A549 (cell line): ENCODE measurements around the gene CCDC57. TPM values are rescaled to one million over a fixed set of nuclear protein-coding genes. Genes with fewer than 3 reads are reported as not detected.

Experiments
- ATAC-seq, 2 experiments: fragments of 200-7000 bp in 1 of 2; fragments of >200 bp in 1 of 2; cut with Nextera tagmentation in 1 of 2; cut with Tn5 transposase in 1 of 2; 3 replicates each; pipeline versions ENCODE4 v1.8.0 to v1.9.1; 2018 to 2020; ENCODE audit warnings: mild to moderate bottlenecking in 1 of 2, moderate library complexity in 1 of 2
- CTCF ChIA-PET: fragments of 300-600 bp; sonication (Branson Sonifier 250); formaldehyde crosslinking; extraction: SDS; loops from one replicate; lab custom pipeline; 2021; ENCODE audit warnings: antibody characterized with exemption, inconsistent platforms; lab: Yijun Ruan, JAX
- POLR2A ChIA-PET: fragments of 350-600 bp; formaldehyde crosslinking; extraction: SDS; loops from one replicate; lab custom pipeline; 2021; ENCODE audit warnings: antibody characterized with exemption, inconsistent platforms; lab: Yijun Ruan, JAX
- DNase-seq, 2 experiments: peaks; one replicate each; pipeline versions ENCODE4 v3.0.0 to v3.0.0-alpha.2; 2011 to 2016; ENCODE audit warnings: low read depth in 1 of 2, low spot score in 1 of 2
- FAIRE-seq: peaks from 2 replicates; lab custom pipeline; 2011; peaks lifted over from hg19 to GRCh38; lab: Jason Lieb, UNC
- H3K27ac ChIP-seq, 2 experiments: fragments of >200 bp; sonication (Bioruptor Twin); formaldehyde crosslinking; 3 replicates each; pipeline ENCODE4 v1.5.1; 2016 to 2017
- H3K4me1 ChIP-seq: fragments of >200 bp; sonication (Bioruptor Twin); formaldehyde crosslinking; 3 replicates; pipeline ENCODE4 v1.6.1; 2016
- H3K4me2 ChIP-seq: fragments of >200 bp; sonication (Bioruptor Twin); formaldehyde crosslinking; 3 replicates; pipeline ENCODE4 v1.6.1; 2016
- H3K4me3 ChIP-seq: fragments of >200 bp; sonication (Bioruptor Twin); formaldehyde crosslinking; 3 replicates; pipeline ENCODE4 v1.5.1; 2016
- H3K9me3 ChIP-seq: fragments of >200 bp; sonication (Bioruptor Twin); formaldehyde crosslinking; 3 replicates; pipeline ENCODE4 v1.6.1; 2016
- BHLHE40 ChIP-seq: IDR thresholded peaks from 2 replicates; pipeline ENCODE4 v1.6.1; 2012; ENCODE audit warnings: low read depth, low read length, inconsistent platforms
- CHD2 ChIP-seq: fragments of 150-350 bp; IDR thresholded peaks from 2 replicates; pipeline ENCODE4 v1.6.1; 2014; ENCODE audit warnings: low read length; ENCODE audit not compliant: partially characterized antibody
- CHD4 ChIP-seq: fragments of 200-600 bp; sonication (generic); IDR thresholded peaks from 2 replicates; pipeline ENCODE4 v1.6.1; 2016; ENCODE audit warnings: antibody characterized with exemption, mild to moderate bottlenecking, borderline replicate concordance
- EHF ChIP-seq: fragments of 250-450 bp; sonication (Bioruptor Pico); IDR thresholded peaks from 2 replicates; pipeline ENCODE4 v1.5.0; 2020; ENCODE audit warnings: mild to moderate bottlenecking
- ESRRA ChIP-seq: fragments of 150-350 bp; IDR thresholded peaks from 2 replicates; pipeline ENCODE4 v1.6.1; 2014; ENCODE audit warnings: mild to moderate bottlenecking, low read length, borderline replicate concordance
- GATA3 ChIP-seq: IDR thresholded peaks from 2 replicates; pipeline ENCODE4 v1.6.1; 2012; ENCODE audit warnings: borderline replicate concordance
- HDAC2 ChIP-seq: fragments of 200-600 bp; sonication (generic); IDR thresholded peaks from 2 replicates; pipeline ENCODE4 v1.6.1; 2016
- HEYL ChIP-seq: fragments of 250-450 bp; sonication (Bioruptor Pico); IDR thresholded peaks from 2 replicates; pipeline ENCODE4 v1.8.0; 2021; ENCODE audit warnings: mild to moderate bottlenecking, moderate library complexity
- HOXB13 ChIP-seq: fragments of 250-450 bp; sonication (Bioruptor Pico); IDR thresholded peaks from 2 replicates; pipeline ENCODE4 v1.5.0; 2020; ENCODE audit warnings: low read depth, mild to moderate bottlenecking, moderate library complexity
- JUN ChIP-seq, 2 experiments: fragments of >200 bp; sonication (Bioruptor Twin); formaldehyde crosslinking; IDR thresholded peaks; 2 replicates in 1 of 2; 3 replicates in 1 of 2; pipeline ENCODE4 v1.6.1; 2016 to 2017
- JUNB ChIP-seq: fragments of >200 bp; sonication (Bioruptor Twin); formaldehyde crosslinking; IDR thresholded peaks from 2 replicates; pipeline ENCODE4 v1.6.1; 2016
- MAFK ChIP-seq: fragments of 450-650 bp; IDR thresholded peaks from 2 replicates; pipeline ENCODE4 v1.6.1; 2014; ENCODE audit not compliant: partially characterized antibody
- MAZ ChIP-seq: fragments of 150-350 bp; IDR thresholded peaks from 2 replicates; pipeline ENCODE4 v1.6.1; 2014; ENCODE audit warnings: antibody characterized with exemption, low read depth, low read length, borderline replicate concordance
- MYC ChIP-seq: IDR thresholded peaks from 2 replicates; pipeline ENCODE4 v1.6.1; 2012; ENCODE audit warnings: mild to moderate bottlenecking, inconsistent platforms, low read length, improper control_type of control experiment, borderline replicate concordance
- NR3C1 ChIP-seq: fragments of >200 bp; sonication (Bioruptor Twin); formaldehyde crosslinking; IDR thresholded peaks from 3 replicates; pipeline ENCODE4 v1.6.1; 2017
- RARB ChIP-seq: fragments of 250-450 bp; sonication (Bioruptor Pico); IDR thresholded peaks from 2 replicates; pipeline ENCODE4 v1.8.0; 2021; ENCODE audit warnings: mild to moderate bottlenecking, moderate library complexity
- RNF2 ChIP-seq: fragments of 200-600 bp; sonication (generic); IDR thresholded peaks from 2 replicates; pipeline ENCODE4 v1.6.1; 2016; ENCODE audit warnings: low read depth, mild to moderate bottlenecking, antibody characterized with exemption, moderate library complexity, borderline replicate concordance
- SMC3 ChIP-seq: fragments of >200 bp; sonication (Bioruptor Twin); formaldehyde crosslinking; IDR thresholded peaks from 3 replicates; pipeline ENCODE4 v1.6.1; 2018; ENCODE audit warnings: inconsistent platforms
- SREBF2 ChIP-seq: fragments of 450-650 bp; IDR thresholded peaks from 2 replicates; pipeline ENCODE4 v1.6.1; 2014; ENCODE audit warnings: mild to moderate bottlenecking, moderate library complexity
- ZNF302 ChIP-seq: fragments of 250-450 bp; sonication (Bioruptor Pico); IDR thresholded peaks from 2 replicates; pipeline ENCODE4 v1.9.0; 2021; ENCODE audit warnings: inconsistent platforms, mild to moderate bottlenecking, moderate library complexity
- ZSCAN20 ChIP-seq: fragments of 250-450 bp; sonication (Bioruptor Pico); IDR thresholded peaks from 2 replicates; pipeline ENCODE4 v1.8.0; 2022; ENCODE audit warnings: mild to moderate bottlenecking, moderate library complexity
- WGBS: methylation state at CpG from one replicate; pipeline ENCODE4 v1.1.6; 2017; ENCODE audit errors: missing lambda C conversion rate; 5-methylcytosine and 5-hydroxymethylcytosine counted together
- polyA plus RNA-seq, 4 experiments: library from polyadenylated mRNA; depleted of rRNA in 3 of 4; stranded (reverse); fragments of >200 nt; fragmentation: RNase III in 1 of 4; extraction: RNeasy Plus Mini Kit Qiagen cat#74134 plus additional on column Dnase treatment in 1 of 4; gene quantifications; 2 replicates in 3 of 4; 3 replicates in 1 of 4; pipeline ENCODE4 v1.2.3, GENCODE V29; 2011 to 2017
- TF ChIP-seq, protein P1 (sequence below): fragments of 250-450 bp; sonication (Bioruptor Pico); IDR thresholded peaks from 2 replicates; pipeline ENCODE4 v1.5.0; 2021; ENCODE audit warnings: mild to moderate bottlenecking, moderate library complexity, borderline replicate concordance
- TF ChIP-seq, protein P2 (sequence below): fragments of 250-450 bp; sonication (Bioruptor Pico); IDR thresholded peaks from 2 replicates; pipeline ENCODE4 v1.5.0; 2020; ENCODE audit warnings: low read depth, mild to moderate bottlenecking, moderate library complexity
- TF ChIP-seq, protein P3 (sequence below): fragments of 450-650 bp; IDR thresholded peaks from 2 replicates; pipeline ENCODE4 v1.6.1; 2014; ENCODE audit warnings: antibody characterized with exemption
- TF ChIP-seq, protein P4 (sequence below): IDR thresholded peaks from 2 replicates; pipeline ENCODE4 v1.6.1; 2012; ENCODE audit warnings: low read depth, borderline replicate concordance
- TF ChIP-seq, protein P5 (sequence below): IDR thresholded peaks from 2 replicates; pipeline ENCODE4 v1.6.1; 2012
- TF ChIP-seq, protein P6 (sequence below): fragments of 200-600 bp; sonication (generic); IDR thresholded peaks from 2 replicates; pipeline ENCODE4 v1.6.1; 2016; ENCODE audit warnings: antibody characterized with exemption, mild to moderate bottlenecking, moderate library complexity

The CCDC57 gene
- polyA plus RNA-seq, 2 of the 4 experiments (the other 2 are of a cell fraction): 18.2 to 18.5 TPM

DNA sequence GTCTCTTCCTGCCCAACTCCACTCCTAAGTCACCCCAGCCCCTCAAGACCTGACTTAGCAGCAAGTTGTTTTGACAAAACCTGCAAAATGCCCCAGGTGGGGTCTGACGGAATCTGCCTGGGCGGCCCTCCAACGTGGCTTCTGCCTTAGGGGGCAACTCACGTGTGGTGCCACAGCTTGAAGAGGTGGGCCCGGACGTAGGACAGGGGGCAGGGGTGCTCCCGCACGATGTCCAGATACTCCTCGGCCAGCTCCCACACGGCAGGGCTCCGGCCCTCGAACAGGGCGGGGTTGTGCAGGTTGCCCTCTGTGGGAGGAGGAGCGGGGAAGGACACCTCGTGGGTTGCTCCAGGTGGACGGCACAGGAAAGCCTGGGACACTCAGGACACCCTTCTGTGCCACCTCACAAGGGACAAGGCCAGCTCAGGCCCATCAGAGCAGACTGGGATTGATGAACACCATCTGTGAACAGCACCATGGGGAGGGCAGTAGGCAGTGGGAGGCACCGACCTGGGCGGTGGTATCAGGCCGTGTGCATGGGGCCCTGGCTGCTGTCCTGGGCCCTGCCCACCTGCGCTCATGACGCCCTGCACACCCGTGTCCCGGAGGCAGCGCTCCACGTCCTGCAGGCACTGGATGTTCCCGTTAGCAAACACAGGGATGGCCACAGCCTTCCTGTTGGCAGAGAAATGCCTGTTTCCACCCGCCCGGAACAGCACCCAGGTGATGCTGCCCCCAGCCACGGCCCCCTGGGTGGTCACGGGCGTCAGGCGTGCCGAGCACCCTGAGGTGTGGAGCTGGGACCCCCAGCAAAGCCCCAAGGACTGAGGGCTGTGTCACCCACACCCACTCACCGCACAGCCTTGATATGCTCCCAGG is 151.4 kb downstream of the CCDC57 start:
- FAIRE-seq: no peak
- Histone ChIP-seq H3K4me1 (peaks cover 18% of the 10 kb centered on the region), H3K4me2 (no peak overlapping the region), H3K9me3 (no peaks in the 10 kb centered on the region), H3K27ac (no peak overlapping the region), H3K4me3 (no peak overlapping the region)
- CTCF ChIA-PET: interaction anchor here (1.1 to 21.7 kb wide), 6 partner anchors 9 to 102 kb away, joined by 3 to 191 read pairs (median 4); partner anchors contain the start of genes DCXR, GPS1, RAC3 and RFNG
- TF ChIP-seq ZSCAN20 (CRISPR knock-in tag) (no peak), BHLHE40 (no peak), CHD2 (no peak), CHD4 (no peak), RNF2 (no peak), HOXB13 (no peak), ESRRA (no peak), ZNF302 (no peak), EHF (CRISPR knock-in tag) (no peak), HDAC2 (no peak), SREBF2 (no peak), JUNB (no peak), RARB (no peak), JUN (IDR thresholded peaks at IDR 0.05) (no peak), SMC3 (no peak)
- TF ChIP-seq, protein P1, sequence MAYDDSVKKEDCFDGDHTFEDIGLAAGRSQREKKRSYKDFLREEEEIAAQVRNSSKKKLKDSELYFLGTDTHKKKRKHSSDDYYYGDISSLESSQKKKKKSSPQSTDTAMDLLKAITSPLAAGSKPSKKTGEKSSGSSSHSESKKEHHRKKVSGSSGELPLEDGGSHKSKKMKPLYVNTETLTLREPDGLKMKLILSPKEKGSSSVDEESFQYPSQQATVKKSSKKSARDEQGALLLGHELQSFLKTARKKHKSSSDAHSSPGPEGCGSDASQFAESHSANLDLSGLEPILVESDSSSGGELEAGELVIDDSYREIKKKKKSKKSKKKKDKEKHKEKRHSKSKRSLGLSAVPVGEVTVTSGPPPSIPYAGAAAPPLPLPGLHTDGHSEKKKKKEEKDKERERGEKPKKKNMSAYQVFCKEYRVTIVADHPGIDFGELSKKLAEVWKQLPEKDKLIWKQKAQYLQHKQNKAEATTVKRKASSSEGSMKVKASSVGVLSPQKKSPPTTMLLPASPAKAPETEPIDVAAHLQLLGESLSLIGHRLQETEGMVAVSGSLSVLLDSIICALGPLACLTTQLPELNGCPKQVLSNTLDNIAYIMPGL (CRISPR knock-in tag): no peak
- TF ChIP-seq, protein P2, sequence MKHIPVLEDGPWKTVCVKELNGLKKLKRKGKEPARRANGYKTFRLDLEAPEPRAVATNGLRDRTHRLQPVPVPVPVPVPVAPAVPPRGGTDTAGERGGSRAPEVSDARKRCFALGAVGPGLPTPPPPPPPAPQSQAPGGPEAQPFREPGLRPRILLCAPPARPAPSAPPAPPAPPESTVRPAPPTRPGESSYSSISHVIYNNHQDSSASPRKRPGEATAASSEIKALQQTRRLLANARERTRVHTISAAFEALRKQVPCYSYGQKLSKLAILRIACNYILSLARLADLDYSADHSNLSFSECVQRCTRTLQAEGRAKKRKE: no peak
- TF ChIP-seq, protein P3, sequence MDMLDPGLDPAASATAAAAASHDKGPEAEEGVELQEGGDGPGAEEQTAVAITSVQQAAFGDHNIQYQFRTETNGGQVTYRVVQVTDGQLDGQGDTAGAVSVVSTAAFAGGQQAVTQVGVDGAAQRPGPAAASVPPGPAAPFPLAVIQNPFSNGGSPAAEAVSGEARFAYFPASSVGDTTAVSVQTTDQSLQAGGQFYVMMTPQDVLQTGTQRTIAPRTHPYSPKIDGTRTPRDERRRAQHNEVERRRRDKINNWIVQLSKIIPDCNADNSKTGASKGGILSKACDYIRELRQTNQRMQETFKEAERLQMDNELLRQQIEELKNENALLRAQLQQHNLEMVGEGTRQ: no peak
- TF ChIP-seq, protein P4, sequence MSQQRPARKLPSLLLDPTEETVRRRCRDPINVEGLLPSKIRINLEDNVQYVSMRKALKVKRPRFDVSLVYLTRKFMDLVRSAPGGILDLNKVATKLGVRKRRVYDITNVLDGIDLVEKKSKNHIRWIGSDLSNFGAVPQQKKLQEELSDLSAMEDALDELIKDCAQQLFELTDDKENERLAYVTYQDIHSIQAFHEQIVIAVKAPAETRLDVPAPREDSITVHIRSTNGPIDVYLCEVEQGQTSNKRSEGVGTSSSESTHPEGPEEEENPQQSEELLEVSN: no peak
- no peak for DNase-seq
- ATAC-seq: peak in 1 of 2 experiments; percentile 0; a peak in 1 of 6 replicates
- POLR2A ChIA-PET: interaction anchor here (2.8 kb wide), 1 partner anchor 24 kb away, joined by 10 read pairs; the partner anchor contains the start of gene DCXR
- 91% methylated on average over 16 of the region's 34 CpGs for WGBS

DNA sequence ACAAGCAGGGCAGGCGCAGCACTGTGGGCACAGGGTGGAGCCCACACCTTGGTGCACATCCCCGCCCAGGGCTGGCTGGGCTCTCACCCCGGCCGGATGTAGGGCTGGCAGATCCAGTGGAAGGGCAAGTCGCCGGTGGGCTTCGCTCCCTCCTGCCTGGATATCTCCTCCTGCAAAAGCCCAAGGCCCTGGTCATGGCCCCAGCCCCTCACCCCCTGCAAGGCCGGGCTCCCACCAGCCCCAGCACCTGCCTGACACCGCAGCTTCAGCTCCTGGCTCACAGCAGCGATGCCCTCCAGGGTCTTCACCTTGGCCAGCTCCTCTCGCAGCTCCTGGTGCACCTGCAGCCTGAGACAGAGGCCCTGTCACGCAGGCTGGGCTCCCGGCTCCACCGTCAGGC is 152.0 kb downstream of the CCDC57 start:
- POLR2A ChIA-PET: interaction anchor here (1.3 to 2.8 kb wide), 2 partner anchors 23 to 38 kb away, joined by 5 to 10 read pairs; partner anchors contain the start of genes DCXR and FASN
- WGBS: 89% methylated on average over 14 of the region's 14 CpGs
- CTCF ChIA-PET: interaction anchor here (0.6 to 21.7 kb wide), 5 partner anchors 8 to 101 kb away, joined by 3 to 191 read pairs (median 5); partner anchors contain the start of genes DCXR, GPS1, RAC3 and RFNG

More for the DNA sequence above, 152.0 kb downstream of the CCDC57 start:
- ATAC-seq (no peak; a peak in 1 of 6 replicates), FAIRE-seq (no peak), DNase-seq (no peak)
- Histone ChIP-seq H3K9me3 (no peaks in the 10 kb centered on the region), H3K4me1 (peaks cover 13% of the 10 kb centered on the region; the same call in 2 of the 3 replicates), H3K27ac (no peak overlapping the region), H3K4me3 (no peak overlapping the region), H3K4me2 (no peak overlapping the region)
- TF ChIP-seq MAZ (no peak), NR3C1 (no peak), MAFK (no peak), GATA3 (no peak), MYC (no peak), HEYL (CRISPR knock-in tag) (no peak), JUN (IDR thresholded peaks at IDR 0.05) (no peak), BHLHE40 (no peak)
- TF ChIP-seq, protein P5, sequence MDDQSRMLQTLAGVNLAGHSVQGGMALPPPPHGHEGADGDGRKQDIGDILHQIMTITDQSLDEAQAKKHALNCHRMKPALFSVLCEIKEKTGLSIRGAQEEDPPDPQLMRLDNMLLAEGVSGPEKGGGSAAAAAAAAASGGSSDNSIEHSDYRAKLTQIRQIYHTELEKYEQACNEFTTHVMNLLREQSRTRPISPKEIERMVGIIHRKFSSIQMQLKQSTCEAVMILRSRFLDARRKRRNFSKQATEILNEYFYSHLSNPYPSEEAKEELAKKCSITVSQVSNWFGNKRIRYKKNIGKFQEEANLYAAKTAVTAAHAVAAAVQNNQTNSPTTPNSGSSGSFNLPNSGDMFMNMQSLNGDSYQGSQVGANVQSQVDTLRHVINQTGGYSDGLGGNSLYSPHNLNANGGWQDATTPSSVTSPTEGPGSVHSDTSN: no peak
- TF ChIP-seq, protein P6, sequence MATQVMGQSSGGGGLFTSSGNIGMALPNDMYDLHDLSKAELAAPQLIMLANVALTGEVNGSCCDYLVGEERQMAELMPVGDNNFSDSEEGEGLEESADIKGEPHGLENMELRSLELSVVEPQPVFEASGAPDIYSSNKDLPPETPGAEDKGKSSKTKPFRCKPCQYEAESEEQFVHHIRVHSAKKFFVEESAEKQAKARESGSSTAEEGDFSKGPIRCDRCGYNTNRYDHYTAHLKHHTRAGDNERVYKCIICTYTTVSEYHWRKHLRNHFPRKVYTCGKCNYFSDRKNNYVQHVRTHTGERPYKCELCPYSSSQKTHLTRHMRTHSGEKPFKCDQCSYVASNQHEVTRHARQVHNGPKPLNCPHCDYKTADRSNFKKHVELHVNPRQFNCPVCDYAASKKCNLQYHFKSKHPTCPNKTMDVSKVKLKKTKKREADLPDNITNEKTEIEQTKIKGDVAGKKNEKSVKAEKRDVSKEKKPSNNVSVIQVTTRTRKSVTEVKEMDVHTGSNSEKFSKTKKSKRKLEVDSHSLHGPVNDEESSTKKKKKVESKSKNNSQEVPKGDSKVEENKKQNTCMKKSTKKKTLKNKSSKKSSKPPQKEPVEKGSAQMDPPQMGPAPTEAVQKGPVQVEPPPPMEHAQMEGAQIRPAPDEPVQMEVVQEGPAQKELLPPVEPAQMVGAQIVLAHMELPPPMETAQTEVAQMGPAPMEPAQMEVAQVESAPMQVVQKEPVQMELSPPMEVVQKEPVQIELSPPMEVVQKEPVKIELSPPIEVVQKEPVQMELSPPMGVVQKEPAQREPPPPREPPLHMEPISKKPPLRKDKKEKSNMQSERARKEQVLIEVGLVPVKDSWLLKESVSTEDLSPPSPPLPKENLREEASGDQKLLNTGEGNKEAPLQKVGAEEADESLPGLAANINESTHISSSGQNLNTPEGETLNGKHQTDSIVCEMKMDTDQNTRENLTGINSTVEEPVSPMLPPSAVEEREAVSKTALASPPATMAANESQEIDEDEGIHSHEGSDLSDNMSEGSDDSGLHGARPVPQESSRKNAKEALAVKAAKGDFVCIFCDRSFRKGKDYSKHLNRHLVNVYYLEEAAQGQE: no peak
